ENCODE measurements around the gene SPATS1. TPM values are rescaled to one million over a fixed set of nuclear protein-coding genes. Genes with fewer than 3 reads are reported as not detected.
A peak's percentile ranks its signal among the peaks of the same experiment; 100 is the strongest.

The SPATS1 gene
- total RNA-seq, 4 donors from 2014 or later: not detected

DNA sequence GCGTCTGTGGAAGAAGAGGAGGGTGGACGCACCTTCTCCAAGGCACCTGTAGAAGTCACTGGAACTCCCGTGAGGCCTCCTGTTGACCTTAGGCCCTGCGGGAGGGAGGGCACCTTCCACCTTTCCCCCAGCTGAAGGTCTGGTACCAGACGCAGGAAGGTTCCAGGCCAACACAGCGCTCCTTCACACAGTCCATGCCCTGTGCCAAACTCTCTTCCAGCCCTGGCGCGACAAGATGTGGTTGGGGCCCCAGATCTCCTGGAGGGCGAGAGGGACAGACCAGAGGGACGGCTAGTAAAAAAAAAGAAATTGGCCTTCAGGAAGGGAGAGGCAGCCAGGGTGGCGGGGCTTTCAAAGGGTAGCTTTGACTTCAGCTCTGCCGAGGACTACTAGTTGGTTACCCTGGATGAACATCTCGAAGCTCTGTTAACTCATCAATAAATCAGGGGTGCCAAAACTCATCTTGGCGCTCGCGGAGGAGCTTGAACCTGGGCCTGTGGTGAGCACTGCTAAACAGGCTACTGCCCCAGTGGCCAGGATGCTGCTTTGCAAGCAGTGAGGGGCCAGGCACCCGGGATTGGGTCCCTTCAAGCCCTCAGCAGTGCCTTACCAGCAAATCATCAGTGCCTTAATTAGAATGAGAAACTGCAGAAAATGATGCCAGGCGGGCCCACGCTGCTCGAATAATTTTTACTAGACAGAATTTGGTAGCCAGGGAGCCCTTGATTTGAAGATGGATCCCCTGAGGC, 44.2 kb upstream of the SPATS1 start:
- DNase-seq (ENCODE audit: extremely low spot score): no peak
- H3K4me1 ChIP-seq: peaks cover 14 to 20% (median 17%) of the 10 kb centered on the region in 4 donors
- intact Hi-C loops (cut with DNase I): no loop called here
- peaks cover 21 to 34% (median 32%) of the 10 kb centered on the region in 4 donors for H3K36me3 ChIP-seq
- H3K27ac ChIP-seq (replicated peaks in 1 of 4): no peak overlapping the region
- WGBS: 60% methylated on average over 15 of the region's 20 CpGs
- H3K27me3 ChIP-seq: peaks cover 0 to 52% (median 28%) of the 10 kb centered on the region in 4 donors
- TF ChIP-seq POLR2AphosphoS5 (IDR thresholded peaks at IDR 0.05) (no peak), POLR2A (IDR thresholded peaks at IDR 0.05; ENCODE audit: low read depth) (no peak), EP300 (IDR thresholded peaks at IDR 0.05) (no peak)
- TF ChIP-seq, protein P1, sequence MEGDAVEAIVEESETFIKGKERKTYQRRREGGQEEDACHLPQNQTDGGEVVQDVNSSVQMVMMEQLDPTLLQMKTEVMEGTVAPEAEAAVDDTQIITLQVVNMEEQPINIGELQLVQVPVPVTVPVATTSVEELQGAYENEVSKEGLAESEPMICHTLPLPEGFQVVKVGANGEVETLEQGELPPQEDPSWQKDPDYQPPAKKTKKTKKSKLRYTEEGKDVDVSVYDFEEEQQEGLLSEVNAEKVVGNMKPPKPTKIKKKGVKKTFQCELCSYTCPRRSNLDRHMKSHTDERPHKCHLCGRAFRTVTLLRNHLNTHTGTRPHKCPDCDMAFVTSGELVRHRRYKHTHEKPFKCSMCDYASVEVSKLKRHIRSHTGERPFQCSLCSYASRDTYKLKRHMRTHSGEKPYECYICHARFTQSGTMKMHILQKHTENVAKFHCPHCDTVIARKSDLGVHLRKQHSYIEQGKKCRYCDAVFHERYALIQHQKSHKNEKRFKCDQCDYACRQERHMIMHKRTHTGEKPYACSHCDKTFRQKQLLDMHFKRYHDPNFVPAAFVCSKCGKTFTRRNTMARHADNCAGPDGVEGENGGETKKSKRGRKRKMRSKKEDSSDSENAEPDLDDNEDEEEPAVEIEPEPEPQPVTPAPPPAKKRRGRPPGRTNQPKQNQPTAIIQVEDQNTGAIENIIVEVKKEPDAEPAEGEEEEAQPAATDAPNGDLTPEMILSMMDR (IDR thresholded peaks at IDR 0.05): no peak
- peak overlapping the region in 3 of 4 donors; percentile 52 to 63 (median 58) for H3K4me3 ChIP-seq
- H3K9me3 ChIP-seq: no peaks in the 10 kb centered on the region

DNA sequence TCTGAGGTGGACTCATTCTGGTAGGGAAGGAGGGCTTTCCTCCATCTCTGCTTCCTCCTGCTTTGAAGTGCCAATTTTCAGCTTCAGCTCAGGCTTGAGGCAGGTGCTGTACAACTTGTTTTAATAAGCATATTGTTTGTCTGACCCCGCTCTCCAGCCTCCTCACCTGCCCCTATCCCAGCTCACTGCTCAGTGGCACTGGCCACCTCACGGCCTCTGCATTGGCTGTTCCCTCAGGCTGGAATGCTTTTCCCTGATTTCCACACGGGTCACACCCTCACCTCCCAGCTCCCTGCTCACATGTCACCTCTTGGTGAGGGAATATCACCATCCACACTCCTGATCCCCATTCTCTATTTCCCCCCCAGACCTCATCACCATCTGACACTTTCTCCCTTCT, 43.6 kb upstream of the SPATS1 start:
- Histone ChIP-seq H3K27ac (replicated peaks in 1 of 4) (no peak overlapping the region), H3K27me3 (peaks cover 0 to 46% (median 28%) of the 10 kb centered on the region in 4 donors), H3K4me3 (no peak overlapping the region), H3K4me1 (peaks cover 14 to 20% (median 17%) of the 10 kb centered on the region in 4 donors), H3K36me3 (peaks cover 22 to 40% (median 38%) of the 10 kb centered on the region in 4 donors), H3K9me3 (no peaks in the 10 kb centered on the region)
- TF ChIP-seq, protein P1 (IDR thresholded peaks at IDR 0.05): no peak
- no peak for TF ChIP-seq POLR2AphosphoS5 (IDR thresholded peaks at IDR 0.05)
- no peak for TF ChIP-seq POLR2A (IDR thresholded peaks at IDR 0.05; ENCODE audit: low read depth)
- no peak for TF ChIP-seq EP300 (IDR thresholded peaks at IDR 0.05)
- no peak for DNase-seq (ENCODE audit: extremely low spot score)
- 94% methylated on average over 3 of the region's 3 CpGs for WGBS
- intact Hi-C loops (cut with DNase I): no loop called here

DNA sequence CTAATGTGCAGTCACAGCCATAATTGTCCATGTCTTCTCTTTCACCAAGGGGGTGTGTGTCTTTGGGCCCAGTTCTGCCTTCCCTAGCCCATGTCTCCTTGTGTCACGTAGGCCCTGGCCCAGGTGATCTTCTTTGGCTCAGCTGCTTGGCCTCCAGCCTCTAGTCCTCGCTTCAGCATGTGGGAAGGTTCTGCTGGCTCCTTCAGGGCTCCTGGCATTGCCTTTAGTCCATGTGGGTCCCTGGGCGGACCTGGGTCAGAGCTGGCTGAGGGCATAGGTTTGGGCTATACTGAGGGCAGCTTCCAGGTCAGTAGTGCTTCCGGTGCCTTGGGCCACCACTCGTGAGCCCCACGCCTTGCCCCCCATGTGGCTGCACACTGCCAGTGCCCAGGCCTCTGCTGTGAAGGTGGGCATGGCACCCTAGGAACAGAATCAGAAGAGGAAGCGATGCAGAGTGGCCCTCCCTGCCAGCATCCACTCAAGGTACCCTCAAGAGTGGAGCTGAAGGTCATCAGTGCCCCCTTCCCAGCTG, 42.1 kb upstream of the SPATS1 start:
- DNase-seq (ENCODE audit: extremely low spot score): no peak
- Histone ChIP-seq H3K27ac (replicated peaks in 1 of 4) (no peak overlapping the region), H3K27me3 (peaks cover 0 to 31% (median 22%) of the 10 kb centered on the region in 4 donors), H3K4me3 (no peak overlapping the region), H3K36me3 (peaks cover 31 to 55% (median 53%) of the 10 kb centered on the region in 4 donors), H3K9me3 (no peaks in the 10 kb centered on the region), H3K4me1 (peaks cover 14 to 20% (median 17%) of the 10 kb centered on the region in 4 donors)
- intact Hi-C loops (cut with DNase I): no loop called here
- TF ChIP-seq POLR2A (IDR thresholded peaks at IDR 0.05; ENCODE audit: low read depth): no peak
- 82% methylated on average over 7 of the region's 7 CpGs for WGBS

DNA sequence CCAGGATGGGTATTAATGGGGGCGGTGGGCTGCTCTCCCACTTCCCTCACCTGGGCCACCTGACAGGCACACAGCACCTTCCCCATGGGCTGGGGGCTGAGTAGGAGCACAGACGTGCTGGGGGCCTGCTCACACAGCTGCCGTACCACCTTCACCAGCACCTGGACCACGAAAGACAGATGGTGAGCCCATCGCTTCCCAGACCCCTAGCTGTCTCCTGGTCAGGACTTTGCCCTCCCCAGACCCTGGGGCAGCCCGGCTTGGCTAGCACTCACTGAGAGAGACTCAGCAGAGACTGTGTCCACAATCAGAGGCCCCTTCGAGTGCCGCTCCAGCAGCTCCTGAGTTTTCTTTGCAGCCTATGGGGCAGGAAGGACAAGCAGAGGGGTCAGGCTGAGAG, 41.3 kb upstream of the SPATS1 start:
- 94% methylated on average over 8 of the region's 8 CpGs for WGBS

More for the DNA sequence above, 41.3 kb upstream of the SPATS1 start:
- peaks cover 37 to 63% (median 61%) of the 10 kb centered on the region in 4 donors for H3K36me3 ChIP-seq
- peaks cover 14 to 20% (median 17%) of the 10 kb centered on the region in 4 donors for H3K4me1 ChIP-seq
- DNase-seq (ENCODE audit: extremely low spot score): no peak
- H3K9me3 ChIP-seq: no peaks in the 10 kb centered on the region
- H3K27me3 ChIP-seq: peaks cover 0 to 23% (median 17%) of the 10 kb centered on the region in 4 donors
- H3K4me3 ChIP-seq: no peak overlapping the region
- no peak for TF ChIP-seq EP300 (IDR thresholded peaks at IDR 0.05)
- no peak for TF ChIP-seq POLR2AphosphoS5 (IDR thresholded peaks at IDR 0.05)
- TF ChIP-seq POLR2A (IDR thresholded peaks at IDR 0.05; ENCODE audit: low read depth): no peak
- TF ChIP-seq, protein P1 (IDR thresholded peaks at IDR 0.05): no peak
- intact Hi-C loops (cut with DNase I): no loop called here
- H3K27ac ChIP-seq (replicated peaks in 1 of 4): no peak overlapping the region
